NCI-H526 (cell line): Measurements from ENCODE around the gene HECTD4.
"Not testable (repeated sequence)": the region's sequence is repeated elsewhere in the genome, so short reads cannot be mapped to it uniquely, and the experiment has no call there.

Experiments used
- DNase-seq, 2 experiments: peaks; one replicate each; lab custom pipeline; 2025; lab: John Stamatoyannopoulos, UW

The HECTD4 gene, protein sequence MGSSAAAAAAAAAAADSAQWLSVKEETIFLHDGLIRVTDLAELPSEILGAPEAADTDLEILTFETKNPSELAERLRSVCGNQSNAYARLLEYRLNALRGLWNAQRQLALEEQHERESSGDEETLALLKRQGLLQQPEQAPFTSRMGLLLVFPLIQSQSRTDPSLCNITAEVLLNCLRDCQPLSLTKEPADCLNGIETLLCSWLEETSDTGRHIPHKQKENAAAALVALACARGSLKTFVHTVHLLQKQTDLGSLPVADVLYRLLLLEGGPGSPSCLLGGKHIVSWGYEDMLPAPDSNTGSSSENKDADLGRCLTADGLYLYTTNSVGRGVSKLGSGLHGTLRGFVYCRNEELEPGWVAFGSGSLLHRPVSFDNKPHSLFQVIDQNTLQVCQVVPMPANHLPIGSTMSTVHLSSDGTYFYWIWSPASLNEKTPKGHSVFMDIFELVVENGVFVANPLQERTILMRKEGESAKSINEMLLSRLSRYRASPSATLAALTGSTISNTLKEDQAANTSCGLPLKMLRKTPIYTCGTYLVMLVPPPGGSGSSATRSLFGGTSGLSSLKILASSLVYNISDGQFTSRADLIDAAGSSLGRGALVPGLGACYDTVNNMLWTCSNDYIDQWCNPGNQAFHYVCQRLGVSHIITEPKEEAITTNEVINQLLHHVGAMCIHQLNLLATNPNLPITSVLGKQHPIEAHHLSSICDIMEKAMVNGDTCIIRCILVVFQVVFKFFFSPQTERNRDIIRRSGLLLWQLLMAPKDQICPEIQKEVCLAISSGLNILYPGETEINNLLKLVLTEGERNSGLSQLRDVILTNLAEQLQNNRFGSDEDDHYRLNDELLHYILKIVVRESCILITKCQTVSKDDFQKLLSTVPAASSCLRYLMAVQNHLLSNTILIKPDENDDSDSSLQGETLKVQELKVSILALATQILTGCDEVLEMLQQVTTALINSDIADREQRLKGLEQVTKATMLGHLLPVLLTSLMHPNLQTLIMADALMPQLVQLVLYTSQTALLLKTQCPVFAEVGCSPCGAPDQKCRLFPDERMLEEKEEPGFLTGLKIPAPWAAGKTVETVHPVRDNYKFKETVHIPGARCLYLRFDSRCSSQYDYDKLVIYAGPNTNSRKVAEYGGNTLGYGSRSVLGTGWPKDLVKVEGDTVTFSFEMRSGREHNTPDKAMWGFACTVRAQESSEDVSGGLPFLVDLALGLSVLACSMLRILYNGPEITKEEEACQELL (N-terminal part only)

GRCh38 chr12:112381883-112382796 is at the start of gene HECTD4:
TSS of gene HECTD4 (minus strand) at chr12:112382431. CDS start at chr12:112382128, 303 bp downstream.
- peak; percentile 73 to 97 for DNase-seq

DNA sequence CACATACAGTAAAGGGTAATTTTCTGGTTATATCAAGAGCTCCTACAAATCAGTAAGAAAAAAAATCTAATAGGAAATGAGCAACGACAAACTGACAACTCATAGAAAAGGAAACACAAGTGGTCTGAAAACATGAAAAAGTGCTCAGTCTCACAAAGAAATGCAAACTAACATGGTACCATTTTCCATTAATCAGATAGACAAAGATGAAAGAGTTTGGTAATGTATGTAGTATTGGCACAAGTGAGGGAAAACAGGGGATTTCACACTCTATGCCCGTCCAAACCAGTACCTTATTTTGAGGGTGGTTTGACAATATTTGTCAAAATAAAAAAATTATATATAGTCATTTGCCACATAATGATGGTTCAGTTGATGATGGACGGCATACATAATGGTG is 49.7 kb upstream of the HECTD4 start:
- no peak for DNase-seq

DNA sequence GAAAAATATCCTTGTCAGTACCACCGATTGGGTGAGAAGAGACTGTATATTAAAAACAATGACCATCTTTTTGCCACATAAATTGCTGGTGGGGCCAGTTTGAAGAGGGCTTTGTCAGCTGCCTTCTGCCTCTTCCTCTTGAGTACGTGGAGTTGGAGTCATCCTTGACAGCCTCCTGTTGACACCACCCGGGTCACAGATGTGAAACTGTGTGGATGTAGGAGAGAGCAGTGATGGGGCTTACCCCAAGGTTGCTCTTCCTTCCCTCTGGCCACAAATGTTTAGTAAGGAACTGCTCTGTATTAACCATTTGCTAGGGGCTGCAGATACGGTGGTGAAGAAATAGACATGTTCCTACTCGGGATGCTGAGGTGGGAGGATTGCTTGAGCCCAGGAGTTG is 48.7 kb upstream of the HECTD4 start:
- DNase-seq = no peak

GRCh38 chr12:112427760-112428159 is 45.5 kb upstream of the HECTD4 start:
- no peak for DNase-seq

- no peak for DNase-seq
These were observed 43.6 kb upstream of the HECTD4 start for GRCh38 chr12:112425582-112426382.

DNA sequence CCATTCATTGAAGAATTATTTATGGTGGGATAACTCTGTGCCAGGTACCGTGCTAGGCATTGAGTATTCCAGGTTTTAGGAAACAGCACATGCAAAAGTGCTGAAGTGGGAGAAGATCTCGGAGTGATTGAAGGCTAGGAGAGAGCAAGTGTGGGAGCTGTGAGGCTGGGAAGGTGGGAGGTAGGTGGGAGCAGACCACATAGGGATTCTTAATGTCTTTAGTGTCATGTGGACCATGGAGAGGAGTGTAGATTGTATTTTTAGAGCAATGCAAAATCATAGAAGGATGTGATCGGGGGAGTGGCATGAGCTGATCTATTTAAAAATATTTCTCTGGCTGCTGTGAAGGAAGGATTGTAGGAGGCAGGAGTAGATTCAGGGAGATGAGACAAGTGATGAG is 41.9 kb upstream of the HECTD4 start:
- no peak for DNase-seq

- no peak for DNase-seq
These were observed 40.3 kb upstream of the HECTD4 start for GRCh38 chr12:112422531-112422930.

GRCh38 chr12:112421363-112421762 is 39.1 kb upstream of the HECTD4 start:
- no peak for DNase-seq

DNA sequence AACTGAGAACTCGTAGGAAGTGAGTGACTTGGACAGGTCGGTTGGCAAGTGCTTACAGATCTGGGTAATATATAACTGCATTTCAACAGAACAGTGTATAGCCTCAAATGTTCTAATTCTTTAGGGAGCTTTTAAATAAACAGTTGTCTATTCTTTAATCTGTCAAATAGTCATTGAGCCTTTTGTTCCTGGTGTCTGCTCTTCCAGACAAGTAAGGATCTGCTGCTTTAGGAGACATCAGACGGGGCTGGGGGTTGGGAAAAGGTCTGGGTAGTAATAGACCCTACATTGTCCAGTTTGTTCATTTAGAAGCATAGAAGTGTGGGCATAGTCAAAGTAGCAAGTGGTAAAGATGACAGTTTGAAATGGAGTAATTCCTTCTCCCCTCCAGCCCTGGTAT is 38.5 kb upstream of the HECTD4 start:
- DNase-seq = peak; percentile 69 to 70

- DNase-seq = peak in 1 of 2 experiments; percentile 67
These were observed 37.3 kb upstream of the HECTD4 start for GRCh38 chr12:112419297-112420133.

GRCh38 chr12:112418608-112419296 is 36.5 kb upstream of the HECTD4 start, which contains the start of gene PTPN11:
TSS of gene PTPN11 (plus strand) at chr12:112418947. CDS start at chr12:112419112, 165 bp downstream.
- peak; percentile 44 to 89 for DNase-seq

GRCh38 chr12:112418273-112418607 is 36.0 kb upstream of the HECTD4 start:
- DNase-seq = no peak

- DNase-seq = not testable (repeated sequence)
These were observed 33.2 kb upstream of the HECTD4 start for GRCh38 chr12:112415457-112415856.

- DNase-seq = no peak
These were observed 31.8 kb upstream of the HECTD4 start for GRCh38 chr12:112413855-112414625.

DNA sequence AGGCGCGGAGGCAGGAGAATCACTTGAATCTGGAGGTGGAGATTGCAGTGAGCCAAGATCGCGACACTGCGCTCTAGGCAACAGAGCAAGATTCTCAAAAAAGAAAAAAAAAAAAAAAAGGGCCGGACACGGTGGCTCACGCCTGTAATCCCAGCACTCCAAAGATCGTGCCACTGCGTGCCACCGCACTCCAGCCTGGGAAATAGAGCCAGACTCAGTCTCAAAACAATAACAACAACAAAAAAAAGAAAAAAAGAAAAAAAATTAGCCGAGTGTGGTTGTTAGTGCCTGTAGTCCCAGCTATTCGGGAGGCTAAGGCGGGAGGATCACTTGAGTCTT is 27.6 kb upstream of the HECTD4 start:
- no peak for DNase-seq

- DNase-seq = peak; percentile 95
These were observed 27.1 kb upstream of the HECTD4 start, which contains the start of gene RPL6 for GRCh38 chr12:112409064-112409905. TSS of gene RPL6 (minus strand) at chr12:112409605. CDS start at chr12:112408656, 949 bp downstream.

- DNase-seq = no peak
These were observed 26.4 kb upstream of the HECTD4 start for GRCh38 chr12:112408621-112409020.
